HG02571 (cell line): ENCODE results near the gene NBPF4.
"Not testable (repeated sequence)": the region's sequence is repeated elsewhere in the genome, so short reads cannot be mapped to it uniquely, and the experiment has no call there.

Source experiments
- ATAC-seq: cut with Tn5 transposase; IDR thresholded peaks from one replicate; pipeline ENCODE4 v1.9.1; 2021; ENCODE audit warnings: mild to moderate bottlenecking, moderate library complexity; ENCODE audit not compliant: unreplicated experiment

Gene NBPF4

DNA sequence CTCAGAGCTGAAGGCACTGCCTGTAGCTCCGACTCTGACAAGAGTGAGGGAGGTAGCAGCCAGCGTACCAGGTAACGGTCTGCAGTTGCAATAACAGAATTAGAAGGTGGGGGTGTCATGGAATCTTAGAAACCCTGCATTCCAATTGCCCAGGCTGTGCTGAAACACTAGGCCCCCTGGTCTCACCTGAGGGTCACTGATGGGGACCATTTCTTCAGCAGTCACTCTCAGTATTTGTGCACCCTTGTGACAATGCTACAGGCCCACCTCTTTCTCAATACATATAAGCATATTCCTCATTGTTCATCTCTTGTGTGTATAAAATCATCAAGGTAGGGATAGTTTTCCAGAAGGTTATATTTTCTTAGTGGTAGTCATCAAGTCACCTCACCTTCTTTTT, at the start of gene NBPF4:
Gene NBPF4 (minus strand): TSS at position 101 of the 400 bp plus-strand sequence. CDS start 315 bp downstream, outside the sequence.
- ATAC-seq = not testable (repeated sequence)

DNA sequence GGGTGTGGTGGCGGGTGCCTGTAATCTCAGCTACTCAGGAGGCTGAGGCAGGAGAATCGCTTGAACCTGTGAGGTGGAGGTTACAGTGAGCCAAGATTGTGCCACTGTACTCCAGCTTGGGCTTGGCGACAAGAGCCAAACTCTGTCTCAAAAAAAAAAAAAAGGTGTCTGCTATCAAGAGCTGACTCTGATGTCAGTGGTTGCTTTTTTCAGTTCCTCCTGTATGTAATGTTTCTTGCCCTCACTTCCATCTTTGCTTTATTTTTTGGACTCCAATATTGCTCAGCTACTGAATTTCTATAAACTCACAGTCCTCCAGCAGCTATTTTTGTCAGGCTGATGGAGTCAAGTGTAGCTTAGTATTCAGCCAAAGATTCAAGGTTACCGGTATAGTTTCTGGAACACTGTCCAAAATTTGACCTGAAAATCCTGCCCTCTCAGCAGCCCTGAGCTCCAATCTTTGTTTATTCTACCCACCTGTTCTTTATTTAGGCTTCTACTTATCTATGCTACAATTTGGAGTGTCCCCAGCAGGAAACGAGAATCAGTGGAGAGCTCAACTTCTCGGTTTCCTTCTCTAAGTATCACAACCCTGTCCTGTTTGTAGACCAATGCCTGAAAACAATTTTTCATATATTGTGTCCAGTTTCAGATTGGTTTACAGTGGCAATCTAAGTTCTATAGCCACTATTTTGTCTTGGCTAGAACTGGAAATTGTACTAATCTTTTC, 38.8 kb upstream of the NBPF4 start:
- ATAC-seq = not testable (repeated sequence)

GRCh38 chr1:108272485-108273327, 28.8 kb upstream of the NBPF4 start:
- ATAC-seq = not testable (repeated sequence)

GRCh38 chr1:108267097-108267496, 23.2 kb upstream of the NBPF4 start:
- ATAC-seq = not testable (repeated sequence)

DNA sequence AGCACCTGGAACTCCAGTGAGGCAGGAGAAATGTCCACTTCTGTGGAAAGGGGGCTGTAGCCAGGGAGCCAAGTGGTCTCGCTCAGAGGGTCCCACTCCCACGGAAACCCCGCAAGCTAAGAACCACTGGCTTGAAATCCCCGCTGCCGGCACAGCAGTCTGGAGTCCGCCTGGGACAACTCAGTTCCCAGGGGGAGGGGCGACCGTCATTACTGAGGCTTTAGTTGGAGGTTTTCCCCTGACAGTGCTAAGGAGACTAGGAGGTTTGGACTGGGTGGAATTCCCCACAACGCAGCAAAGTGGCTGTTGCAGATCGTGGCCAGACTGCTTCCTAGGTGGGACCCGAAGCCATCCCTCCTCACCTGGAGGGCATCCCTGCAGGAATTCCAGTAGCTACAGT, 18.1 kb upstream of the NBPF4 start:
- not testable (repeated sequence) for ATAC-seq

DNA sequence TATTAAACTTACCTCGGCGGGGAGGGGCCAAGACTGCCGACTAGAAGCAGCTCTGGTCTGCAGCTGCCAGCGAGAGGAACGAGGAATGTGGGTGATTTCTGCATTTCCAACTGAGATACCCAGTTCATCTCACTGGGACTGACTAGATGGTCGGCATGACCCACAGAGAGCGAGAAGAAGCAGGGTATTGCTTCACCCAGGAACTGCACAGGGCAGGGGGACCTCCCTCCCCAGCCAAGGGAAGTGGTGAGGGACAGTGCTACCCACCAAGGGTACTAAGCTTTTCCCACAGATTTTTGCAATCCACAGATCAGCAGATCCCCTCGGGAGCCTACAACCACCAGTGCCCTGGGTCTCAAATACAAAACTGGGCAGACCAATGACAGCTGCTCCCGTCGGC, 17.6 kb upstream of the NBPF4 start:
- not testable (repeated sequence) for ATAC-seq

- not testable (repeated sequence) for ATAC-seq
These were observed 16.8 kb upstream of the NBPF4 start for GRCh38 chr1:108260578-108261259.

DNA sequence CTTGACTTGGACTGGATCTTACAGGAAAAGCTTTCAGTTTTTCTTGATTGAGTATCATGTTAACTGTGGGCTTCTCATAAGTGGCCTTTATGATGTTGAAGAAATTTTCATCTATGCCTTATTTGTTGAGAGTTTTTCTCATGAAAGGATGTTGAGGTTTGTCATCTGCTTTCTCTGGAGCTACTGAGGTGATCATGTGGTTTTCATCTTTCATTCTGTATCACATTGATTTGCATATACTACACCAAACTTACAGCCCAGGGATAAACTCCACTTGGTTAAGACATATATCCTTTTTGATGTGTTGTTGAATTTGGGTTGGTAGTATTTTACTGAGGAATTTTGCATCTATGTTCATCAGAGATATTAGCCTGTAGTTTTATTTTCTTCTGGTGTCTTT, 11.6 kb upstream of the NBPF4 start:
- not testable (repeated sequence) for ATAC-seq

- not testable (repeated sequence) for ATAC-seq
These were observed 4.5 kb downstream of the NBPF4 start for GRCh38 chr1:108239426-108239825.

GRCh38 chr1:108235308-108235707, 8.6 kb downstream of the NBPF4 start:
- not testable (repeated sequence) for ATAC-seq

- not testable (repeated sequence) for ATAC-seq
These were observed 11.7 kb downstream of the NBPF4 start for GRCh38 chr1:108232183-108232582.

- not testable (repeated sequence) for ATAC-seq
These were observed 13.9 kb downstream of the NBPF4 start for GRCh38 chr1:108229976-108230375.

DNA sequence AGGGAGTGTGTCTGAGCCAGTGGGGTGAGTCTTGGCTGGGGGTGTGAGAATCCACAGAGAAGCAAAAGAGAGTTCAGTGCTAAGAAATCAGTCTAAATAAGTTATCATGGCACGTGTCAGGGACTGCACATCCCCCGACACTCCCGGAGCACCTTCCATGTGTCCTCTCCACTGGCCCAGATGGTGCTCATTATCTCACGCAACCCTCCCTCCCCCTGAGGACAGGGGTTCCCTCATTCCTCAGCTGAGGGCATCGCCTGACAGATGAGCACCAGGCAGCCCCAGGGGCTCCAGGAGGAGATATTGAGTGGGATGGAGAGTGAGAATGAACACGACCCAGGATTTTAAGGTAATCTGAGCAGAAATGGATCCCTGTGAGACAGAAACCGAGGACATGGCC, 16.1 kb downstream of the NBPF4 start:
- ATAC-seq = not testable (repeated sequence)

DNA sequence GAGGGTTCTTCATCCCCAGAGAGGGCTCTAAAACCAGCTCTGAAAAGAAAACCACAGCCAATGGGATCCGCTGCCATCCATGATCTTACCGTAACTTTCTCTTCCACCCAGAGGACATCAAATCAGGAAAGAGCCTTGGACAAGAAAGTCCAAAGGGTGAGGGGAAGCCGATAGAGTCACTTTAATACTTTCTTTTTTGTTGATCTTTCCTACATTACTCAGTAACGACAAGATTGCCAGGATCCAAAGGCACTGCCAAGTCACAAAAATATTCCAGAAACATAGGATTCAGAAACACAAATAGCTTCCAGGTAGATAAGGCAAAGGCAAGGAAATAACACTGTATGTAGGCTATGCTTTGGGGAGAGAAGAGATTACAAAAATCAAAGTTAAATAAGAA, 17.0 kb downstream of the NBPF4 start:
- ATAC-seq = not testable (repeated sequence)

DNA sequence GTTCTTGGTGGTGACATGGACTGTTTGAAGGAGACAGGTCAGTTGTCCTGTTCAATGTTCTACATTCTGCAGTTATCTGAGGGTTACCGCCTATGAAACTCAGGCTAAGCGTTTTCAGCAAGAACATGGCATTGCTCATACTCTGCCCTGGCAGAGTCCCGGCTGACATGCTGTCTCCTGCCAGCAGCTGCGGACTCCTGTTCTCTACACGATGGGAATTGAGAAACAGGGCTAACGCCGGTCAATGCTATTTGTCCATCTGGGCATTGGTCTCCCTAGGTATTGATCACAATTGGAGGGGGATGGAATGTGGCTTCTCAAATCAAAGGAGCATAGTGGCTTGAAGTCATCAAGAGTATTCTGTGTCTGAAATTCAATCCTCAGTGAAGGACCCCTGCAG, 20.6 kb downstream of the NBPF4 start:
- ATAC-seq = not testable (repeated sequence)

- not testable (repeated sequence) for ATAC-seq
These were observed 26.2 kb downstream of the NBPF4 start for GRCh38 chr1:108217515-108218174.

DNA sequence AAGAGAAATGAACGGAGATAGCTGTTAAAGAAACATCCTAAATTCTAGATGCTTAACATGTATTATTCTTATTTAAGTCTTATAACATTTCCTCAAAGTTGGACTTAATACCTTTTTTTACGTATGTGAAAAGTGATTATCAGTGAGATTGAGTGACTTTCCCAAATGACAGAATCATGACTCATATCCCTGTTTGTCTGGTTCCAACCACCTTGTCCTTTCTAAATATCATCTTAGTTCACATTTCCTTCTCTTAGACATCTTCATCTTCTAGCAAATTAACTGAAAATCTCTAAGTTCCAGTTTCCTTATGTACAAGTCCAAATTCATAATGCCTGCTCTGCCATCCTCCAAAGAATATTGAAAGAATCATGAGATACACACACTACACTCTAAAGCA, 26.9 kb downstream of the NBPF4 start:
- not testable (repeated sequence) for ATAC-seq

- not testable (repeated sequence) for ATAC-seq
These were observed 27.6 kb downstream of the NBPF4 start for GRCh38 chr1:108216028-108216890.

- not testable (repeated sequence) for ATAC-seq
These were observed 29.0 kb downstream of the NBPF4 start for GRCh38 chr1:108214641-108215465.
